ENCODE data around the gene HSPA4L. TPM values are rescaled to one million over a fixed set of nuclear protein-coding genes. Genes with fewer than 3 reads are reported as not detected.

HSPA4L gene
- total RNA-seq, 1 experiment from 2014 or later = 3.7 TPM

DNA sequence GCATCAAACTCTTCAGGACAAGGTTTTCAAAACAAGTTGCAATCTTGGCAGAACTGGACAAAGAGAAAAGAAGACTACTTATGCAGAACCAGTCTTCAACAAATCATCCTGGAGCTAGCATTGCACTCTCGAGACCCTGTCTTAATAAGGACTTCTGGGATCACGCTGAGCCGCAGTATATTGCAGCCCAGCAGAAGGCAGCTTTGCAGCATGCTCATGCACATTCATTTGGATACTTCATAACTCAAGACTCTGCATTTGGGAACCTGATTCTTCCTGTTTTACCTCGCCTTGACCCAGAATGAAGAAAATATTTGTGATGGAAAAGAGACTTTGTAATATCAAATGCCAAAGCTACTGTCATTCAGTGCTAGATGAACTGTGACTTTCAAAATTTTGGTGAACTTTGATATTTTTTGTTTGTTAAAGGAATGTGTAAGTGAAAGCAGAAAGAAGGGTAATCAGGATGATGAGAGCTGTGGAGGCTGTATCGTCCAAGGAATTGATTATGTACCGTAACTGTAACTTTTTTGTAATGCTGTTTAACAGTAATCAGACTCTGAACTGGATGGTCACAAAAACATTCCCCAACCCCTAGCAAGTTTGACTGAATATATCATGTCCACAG, 27.2 kb downstream of the HSPA4L start:
- no peaks in the 10 kb centered on the region for H3K36me3 ChIP-seq
- H3K4me3 ChIP-seq = no peak overlapping the region
- H3K27me3 ChIP-seq (replicated peaks) = no peaks in the 10 kb centered on the region
- no peak overlapping the region for H3K27ac ChIP-seq
- no peak for DNase-seq (ENCODE audit: low read depth in 1 of 2, low spot score in 2 of 2)
- no peaks in the 10 kb centered on the region for H3K9me3 ChIP-seq (replicated peaks)
- no peaks in the 10 kb centered on the region for H3K4me1 ChIP-seq (replicated peaks)

DNA sequence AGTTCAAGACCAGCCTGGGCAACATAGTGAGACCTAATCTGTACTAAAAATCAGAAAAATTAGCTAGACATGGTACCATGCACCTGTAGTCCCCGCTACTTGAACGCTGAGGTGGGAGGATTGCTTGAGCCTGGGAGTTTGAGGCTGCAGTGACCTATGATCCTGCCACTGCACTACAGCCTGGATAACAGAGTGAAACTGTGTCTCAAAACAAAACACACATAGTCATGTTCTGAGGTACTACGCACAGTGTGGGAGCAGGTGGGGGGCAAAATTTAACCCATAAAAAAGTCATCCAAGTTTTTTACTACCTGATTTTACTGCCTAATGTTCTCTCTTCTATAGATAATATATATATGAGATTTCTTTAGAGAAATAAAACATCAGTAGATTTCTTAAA, 28.4 kb downstream of the HSPA4L start:
- no peak for DNase-seq (ENCODE audit: low read depth in 1 of 2, low spot score in 2 of 2)
- Histone ChIP-seq H3K27me3 (replicated peaks) (no peaks in the 10 kb centered on the region), H3K4me3 (no peak overlapping the region), H3K4me1 (replicated peaks) (no peaks in the 10 kb centered on the region), H3K9me3 (replicated peaks) (no peaks in the 10 kb centered on the region), H3K36me3 (no peaks in the 10 kb centered on the region), H3K27ac (no peak overlapping the region)

DNA sequence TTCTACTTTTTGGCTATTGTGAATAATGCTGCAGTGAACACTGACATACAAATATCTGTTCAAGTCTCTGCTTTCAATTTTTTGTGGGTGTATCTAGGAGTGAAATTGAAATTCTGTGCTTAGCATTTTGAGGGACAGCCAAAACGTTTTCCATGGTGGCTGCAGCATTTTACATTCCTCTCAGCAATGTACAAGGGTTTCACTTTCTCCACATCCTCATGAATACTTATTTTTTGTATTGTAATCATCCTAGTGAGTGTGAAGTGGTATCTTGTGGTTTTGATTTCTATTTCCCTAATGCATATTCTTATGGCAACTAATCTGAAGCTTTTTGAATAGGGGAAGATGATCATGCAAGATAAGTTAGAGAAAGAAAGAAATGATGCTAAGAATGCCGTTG, 40.3 kb downstream of the HSPA4L start:
- no peak for DNase-seq (ENCODE audit: low read depth in 1 of 2, low spot score in 2 of 2)
- H3K9me3 ChIP-seq (replicated peaks) = no peaks in the 10 kb centered on the region
- H3K4me1 ChIP-seq (replicated peaks) = no peaks in the 10 kb centered on the region
- H3K36me3 ChIP-seq = no peaks in the 10 kb centered on the region
- H3K27me3 ChIP-seq (replicated peaks) = no peaks in the 10 kb centered on the region
- no peak overlapping the region for H3K4me3 ChIP-seq
- H3K27ac ChIP-seq = no peak overlapping the region

DNA sequence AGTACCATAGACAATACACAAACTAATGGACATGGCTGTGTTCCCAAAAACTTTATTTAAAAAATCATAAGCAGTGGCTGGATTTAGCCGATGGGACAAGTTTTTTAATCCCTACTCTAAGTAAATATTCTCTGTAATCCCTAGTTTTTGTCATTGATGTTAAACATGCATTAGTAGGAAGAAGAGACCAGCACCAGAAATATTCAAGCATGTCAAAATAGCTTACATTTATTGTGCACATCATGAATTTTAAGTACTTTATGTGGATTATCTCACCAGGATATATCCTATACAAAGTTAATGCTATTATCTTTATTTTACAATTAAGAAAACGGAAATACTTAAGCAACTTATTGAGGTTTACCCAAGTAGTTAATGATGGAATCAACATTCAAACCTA, 46.0 kb downstream of the HSPA4L start:
- H3K4me3 ChIP-seq = no peak overlapping the region
- no peak for DNase-seq (ENCODE audit: low read depth in 1 of 2, low spot score in 2 of 2)
- H3K4me1 ChIP-seq (replicated peaks) = no peaks in the 10 kb centered on the region
- no peaks in the 10 kb centered on the region for H3K36me3 ChIP-seq
- H3K27ac ChIP-seq = no peak overlapping the region
- no peaks in the 10 kb centered on the region for H3K9me3 ChIP-seq (replicated peaks)
- no peaks in the 10 kb centered on the region for H3K27me3 ChIP-seq (replicated peaks)

DNA sequence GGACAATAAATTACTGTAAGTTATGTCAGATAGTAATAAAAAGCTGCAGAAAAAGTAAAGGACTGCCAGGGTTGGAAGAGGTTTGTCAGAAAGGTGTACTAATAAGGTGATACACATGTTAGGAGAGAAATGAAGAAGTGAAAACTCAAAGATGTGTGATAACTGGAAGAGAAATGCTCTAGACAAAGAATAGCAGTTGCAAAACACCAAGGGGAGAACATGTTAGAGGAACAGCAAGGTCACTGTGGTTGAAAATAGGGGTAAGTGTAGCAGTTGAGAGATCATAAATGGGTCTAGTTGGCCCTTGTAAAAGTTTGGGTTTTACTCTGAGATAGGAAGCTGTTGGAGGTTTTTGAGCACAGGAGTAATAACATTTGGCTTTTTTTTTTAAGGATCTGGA, 46.9 kb downstream of the HSPA4L start:
- no peak for DNase-seq (ENCODE audit: low read depth in 1 of 2, low spot score in 2 of 2)
- Histone ChIP-seq H3K4me3 (no peak overlapping the region), H3K27me3 (replicated peaks) (no peaks in the 10 kb centered on the region), H3K9me3 (replicated peaks) (no peaks in the 10 kb centered on the region), H3K36me3 (no peaks in the 10 kb centered on the region), H3K27ac (no peak overlapping the region), H3K4me1 (replicated peaks) (no peaks in the 10 kb centered on the region)

DNA sequence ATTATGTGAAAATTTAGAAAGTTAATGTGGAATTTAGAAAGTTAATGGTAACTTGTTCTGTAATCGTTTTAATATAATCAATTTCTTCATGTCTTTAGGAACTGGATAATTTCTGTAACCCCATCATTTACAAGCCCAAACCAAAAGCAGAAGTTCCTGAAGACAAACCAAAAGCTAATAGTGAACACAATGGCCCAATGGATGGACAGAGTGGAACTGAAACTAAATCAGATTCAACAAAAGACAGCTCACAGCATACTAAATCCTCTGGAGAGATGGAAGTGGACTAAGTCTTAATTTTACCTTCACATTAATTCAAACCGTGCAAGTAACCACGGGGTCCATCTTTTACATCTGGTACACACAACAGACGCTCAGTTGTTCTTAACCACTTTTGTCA, 50.5 kb downstream of the HSPA4L start:
- Histone ChIP-seq H3K4me1 (replicated peaks) (no peaks in the 10 kb centered on the region), H3K9me3 (replicated peaks) (no peaks in the 10 kb centered on the region), H3K4me3 (no peak overlapping the region), H3K27ac (no peak overlapping the region), H3K27me3 (replicated peaks) (no peaks in the 10 kb centered on the region), H3K36me3 (no peaks in the 10 kb centered on the region)
- no peak for DNase-seq (ENCODE audit: low read depth in 1 of 2, low spot score in 2 of 2)

DNA sequence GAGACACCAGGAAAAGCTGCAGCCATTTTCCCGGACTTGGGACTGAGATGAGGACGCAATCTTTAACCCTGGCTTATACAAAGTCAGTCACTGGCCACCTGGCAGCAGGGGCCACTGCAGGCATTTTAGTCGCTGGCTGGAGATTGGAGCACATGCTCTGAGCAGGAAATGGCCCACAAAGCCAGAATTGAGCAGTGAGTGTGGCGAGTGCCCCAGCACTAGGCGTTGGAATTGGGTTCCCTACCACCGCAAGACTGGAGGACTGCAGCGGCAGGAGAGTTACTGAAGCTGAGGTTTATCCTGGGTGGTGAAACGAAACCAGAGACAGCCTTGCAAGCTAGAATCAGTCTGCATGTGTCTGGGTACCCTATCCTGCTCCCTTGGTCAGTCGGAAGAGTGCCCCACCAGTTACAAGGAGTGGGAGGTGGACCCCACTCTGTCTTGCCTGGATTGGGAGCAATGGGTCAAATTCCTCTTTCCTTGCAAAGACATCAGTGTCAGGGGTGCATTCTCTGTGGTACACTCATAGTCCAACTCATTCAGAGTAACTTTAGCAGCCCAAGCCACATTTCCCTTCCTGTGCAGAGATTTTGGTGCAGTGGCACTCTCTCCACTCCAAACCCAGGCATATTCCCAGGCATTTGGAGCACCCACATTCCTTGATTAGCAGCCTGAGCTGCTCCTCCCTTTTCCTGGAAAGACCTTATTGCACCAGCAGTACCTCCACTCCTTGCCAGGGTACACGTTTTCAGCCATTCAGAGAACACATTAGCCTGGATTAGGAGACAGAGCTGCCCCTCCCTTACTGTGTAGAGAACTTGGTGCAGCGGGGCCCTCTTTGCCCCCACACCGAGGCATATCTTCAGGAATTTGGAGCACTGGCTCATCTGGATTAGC, 61.8 kb downstream of the HSPA4L start:
- Histone ChIP-seq H3K4me1 (replicated peaks) (no peaks in the 10 kb centered on the region), H3K36me3 (no peaks in the 10 kb centered on the region), H3K9me3 (replicated peaks) (no peaks in the 10 kb centered on the region), H3K27me3 (replicated peaks) (no peaks in the 10 kb centered on the region), H3K4me3 (no peak overlapping the region), H3K27ac (no peak overlapping the region)
- no peak for DNase-seq (ENCODE audit: low read depth in 1 of 2, low spot score in 2 of 2)

DNA sequence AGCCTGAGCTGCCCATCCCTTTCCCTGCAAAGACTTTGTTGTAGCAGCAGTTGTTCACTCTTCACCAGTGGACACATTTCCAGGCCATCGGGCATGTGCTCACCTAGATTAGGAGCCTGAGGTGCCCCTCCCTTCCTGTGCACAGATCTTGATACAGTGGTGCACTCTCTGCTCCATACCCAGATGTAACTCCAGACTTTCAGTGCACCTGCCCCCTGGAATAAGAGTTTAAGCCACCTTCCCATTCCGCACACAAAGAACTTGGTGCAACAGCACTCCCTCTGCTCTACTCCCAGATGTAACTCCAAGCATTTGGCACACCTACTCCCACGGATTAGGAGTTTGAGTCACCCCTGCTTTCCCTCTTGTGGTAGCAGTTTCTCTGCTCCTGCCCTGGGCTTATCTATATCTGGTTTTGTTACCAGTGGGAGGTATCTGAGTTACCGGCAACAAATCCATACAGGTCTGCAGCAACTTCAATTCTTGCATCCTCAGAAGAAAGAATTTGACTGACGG, 62.5 kb downstream of the HSPA4L start:
- no peak for DNase-seq (ENCODE audit: low read depth in 1 of 2, low spot score in 2 of 2)

DNA sequence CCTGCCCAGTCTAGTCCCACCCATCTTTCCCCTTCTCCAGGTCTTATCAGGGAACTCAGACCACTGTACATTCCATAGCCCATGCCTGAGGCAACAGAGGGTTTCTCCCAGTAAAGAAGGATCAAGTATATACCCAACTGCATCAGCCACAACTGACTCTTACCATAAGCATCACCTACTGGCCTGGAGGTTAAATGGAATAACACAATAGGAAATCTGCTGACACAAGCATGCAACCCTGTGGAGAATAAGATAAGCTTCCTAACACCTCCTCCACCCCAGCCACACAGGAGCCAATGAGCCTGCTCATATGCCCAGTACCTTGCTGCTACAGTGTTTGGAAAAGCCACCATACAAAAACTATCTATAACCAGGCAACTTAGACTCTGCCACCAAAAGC, 63.9 kb downstream of the HSPA4L start:
- no peaks in the 10 kb centered on the region for H3K4me1 ChIP-seq (replicated peaks)
- H3K27me3 ChIP-seq (replicated peaks) = no peaks in the 10 kb centered on the region
- no peaks in the 10 kb centered on the region for H3K36me3 ChIP-seq
- no peak overlapping the region for H3K27ac ChIP-seq
- no peak for DNase-seq (ENCODE audit: low read depth in 1 of 2, low spot score in 2 of 2)
- peaks cover 6% of the 10 kb centered on the region; the same call in 1 of the 2 replicates for H3K9me3 ChIP-seq (replicated peaks)
- no peak overlapping the region for H3K4me3 ChIP-seq

More for the DNA sequence above, 62.5 kb downstream of the HSPA4L start:
- H3K27ac ChIP-seq = no peak overlapping the region
- no peaks in the 10 kb centered on the region for H3K4me1 ChIP-seq (replicated peaks)
- no peaks in the 10 kb centered on the region for H3K9me3 ChIP-seq (replicated peaks)
- H3K27me3 ChIP-seq (replicated peaks) = no peaks in the 10 kb centered on the region
- H3K36me3 ChIP-seq = no peaks in the 10 kb centered on the region
- no peak overlapping the region for H3K4me3 ChIP-seq

DNA sequence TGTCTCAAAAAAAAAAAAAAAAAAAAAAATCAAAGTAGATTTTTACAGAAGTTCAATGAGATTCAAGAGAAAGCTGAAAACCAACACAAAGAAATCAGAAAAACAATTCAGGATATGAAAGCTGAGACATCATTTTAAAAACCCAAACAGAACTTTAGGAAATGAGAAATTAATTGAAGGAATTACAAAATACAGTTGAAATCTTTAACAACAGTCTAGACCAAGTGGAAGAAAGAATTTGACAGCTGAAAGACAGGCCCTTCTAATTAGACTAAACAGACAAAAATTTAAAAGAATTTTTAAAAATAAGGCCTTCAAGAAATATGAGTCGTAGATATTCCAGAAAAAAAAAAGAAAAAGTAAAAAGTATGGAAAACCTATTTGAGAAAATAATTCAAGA, 64.6 kb downstream of the HSPA4L start:
- Histone ChIP-seq H3K36me3 (no peaks in the 10 kb centered on the region), H3K4me3 (no peak overlapping the region), H3K9me3 (replicated peaks) (peaks cover 6% of the 10 kb centered on the region; the same call in 1 of the 2 replicates), H3K27me3 (replicated peaks) (no peaks in the 10 kb centered on the region), H3K4me1 (replicated peaks) (no peaks in the 10 kb centered on the region), H3K27ac (no peak overlapping the region)
- DNase-seq (ENCODE audit: low read depth in 1 of 2, low spot score in 2 of 2) = no peak

DNA sequence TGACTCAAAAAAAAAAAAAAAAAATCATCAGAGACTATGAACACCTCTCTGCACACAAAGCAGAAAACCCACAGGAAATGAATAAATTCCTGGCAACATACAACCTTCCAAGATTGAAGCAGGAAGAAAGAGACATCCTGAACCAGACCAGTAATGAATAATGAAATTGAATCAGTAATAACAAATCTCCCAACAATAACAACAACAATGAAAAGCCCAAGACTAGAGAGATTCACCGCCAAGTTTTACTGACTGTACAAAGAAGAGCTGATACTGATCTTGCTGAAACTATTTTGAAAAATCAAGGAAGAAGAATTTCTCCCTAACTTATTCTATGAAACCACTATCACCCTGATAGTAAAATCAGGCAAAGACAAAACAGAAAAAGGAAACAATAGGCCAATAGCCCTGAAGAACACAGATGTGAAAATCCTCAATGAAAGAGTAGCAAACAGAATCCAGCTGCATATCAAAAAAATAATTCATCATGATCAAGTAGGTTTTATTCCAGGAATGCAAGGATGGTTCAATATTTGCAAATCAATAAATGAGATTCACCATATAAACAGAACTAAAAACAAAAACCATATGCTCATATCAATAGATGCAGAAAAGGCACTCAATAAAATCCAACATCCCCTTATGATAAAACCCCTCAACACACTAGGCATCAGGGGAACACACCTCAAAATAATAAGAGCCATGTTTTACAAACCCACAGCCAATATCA, 67.5 kb downstream of the HSPA4L start:
- DNase-seq (ENCODE audit: low read depth in 1 of 2, low spot score in 2 of 2) = no peak
- no peak overlapping the region for H3K4me3 ChIP-seq
- peaks cover 6% of the 10 kb centered on the region; the same call in 1 of the 2 replicates for H3K9me3 ChIP-seq (replicated peaks)
- H3K36me3 ChIP-seq = no peaks in the 10 kb centered on the region
- H3K27me3 ChIP-seq (replicated peaks) = no peaks in the 10 kb centered on the region
- H3K4me1 ChIP-seq (replicated peaks) = no peaks in the 10 kb centered on the region
- H3K27ac ChIP-seq = no peak overlapping the region

DNA sequence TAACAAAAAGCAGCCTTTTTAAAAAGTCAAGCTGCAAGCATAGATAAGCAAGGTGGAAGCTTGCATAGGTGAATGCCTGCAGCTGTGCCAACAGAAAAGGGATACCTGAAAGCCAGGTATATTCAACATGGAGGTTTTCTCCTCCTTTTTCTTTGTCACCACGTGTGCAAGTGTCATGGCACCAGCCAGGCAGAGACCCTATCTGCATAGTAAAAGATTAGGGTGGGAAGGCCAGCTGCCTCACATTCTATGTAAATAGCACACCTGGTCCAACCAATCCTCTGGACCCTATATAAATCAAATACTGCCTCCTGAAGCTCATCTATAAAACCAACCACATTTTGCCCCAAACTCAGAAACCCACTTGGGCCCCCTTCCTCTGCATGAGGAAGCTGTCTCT, 70.5 kb downstream of the HSPA4L start:
- Histone ChIP-seq H3K36me3 (no peaks in the 10 kb centered on the region), H3K27ac (no peak overlapping the region), H3K4me1 (replicated peaks) (peaks cover 8% of the 10 kb centered on the region; the same call in 1 of the 2 replicates), H3K27me3 (replicated peaks) (no peaks in the 10 kb centered on the region), H3K9me3 (replicated peaks) (peaks cover 6% of the 10 kb centered on the region; the same call in 1 of the 2 replicates), H3K4me3 (no peak overlapping the region)
- no peak for DNase-seq (ENCODE audit: low read depth in 1 of 2, low spot score in 2 of 2)

DNA sequence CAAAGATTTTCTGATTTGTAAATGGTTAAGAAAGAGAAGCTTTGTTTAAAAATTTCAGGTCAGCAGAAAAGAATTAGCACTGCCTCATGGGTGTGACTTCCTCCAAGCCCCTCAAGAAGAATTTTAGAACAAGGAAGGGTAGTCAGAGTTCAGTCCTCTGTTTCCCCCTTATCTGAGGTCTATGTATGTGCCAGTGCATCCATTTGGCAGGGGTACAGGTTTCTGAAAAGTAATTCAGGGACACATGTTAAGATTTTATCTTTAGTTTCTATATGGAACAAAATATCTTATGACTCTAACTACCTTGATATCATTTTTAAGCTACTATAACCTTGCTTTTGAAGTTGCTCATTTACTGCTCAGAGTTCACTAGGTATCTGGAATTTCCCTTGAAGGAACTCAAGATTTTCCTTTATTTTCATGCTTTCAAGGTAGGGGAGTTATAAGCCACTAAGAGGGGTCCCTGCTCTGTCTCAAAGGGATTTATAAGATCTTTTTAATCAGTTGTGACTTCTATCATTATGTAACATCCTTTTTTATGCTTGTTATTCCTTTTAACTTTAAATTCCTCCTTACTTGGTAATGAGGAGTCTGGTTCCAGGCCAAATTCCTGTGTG, 74.2 kb downstream of the HSPA4L start:
- Histone ChIP-seq H3K4me3 (no peak overlapping the region), H3K4me1 (replicated peaks) (peaks cover 8% of the 10 kb centered on the region; the same call in 1 of the 2 replicates), H3K36me3 (no peaks in the 10 kb centered on the region), H3K27ac (no peak overlapping the region), H3K9me3 (replicated peaks) (no peaks in the 10 kb centered on the region), H3K27me3 (replicated peaks) (no peaks in the 10 kb centered on the region)
- DNase-seq (ENCODE audit: low read depth in 1 of 2, low spot score in 2 of 2) = no peak
